Regular cardiac myocyte (primary cell): ENCODE results near the gene CD160. TPM values are rescaled to one million over a fixed set of nuclear protein-coding genes. Genes with fewer than 3 reads are reported as not detected.

ENCODE experiments used
- total RNA-seq: library from RNA; depleted of rRNA; stranded (reverse); fragments of >200 nt; gene quantifications from 2 replicates; pipeline ENCODE4 v1.2.3, GENCODE V29; 2014

The CD160 gene, protein sequence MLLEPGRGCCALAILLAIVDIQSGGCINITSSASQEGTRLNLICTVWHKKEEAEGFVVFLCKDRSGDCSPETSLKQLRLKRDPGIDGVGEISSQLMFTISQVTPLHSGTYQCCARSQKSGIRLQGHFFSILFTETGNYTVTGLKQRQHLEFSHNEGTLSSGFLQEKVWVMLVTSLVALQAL
- total RNA-seq: 0.28 TPM in 1 of 2 replicates, not detected in the other

DNA sequence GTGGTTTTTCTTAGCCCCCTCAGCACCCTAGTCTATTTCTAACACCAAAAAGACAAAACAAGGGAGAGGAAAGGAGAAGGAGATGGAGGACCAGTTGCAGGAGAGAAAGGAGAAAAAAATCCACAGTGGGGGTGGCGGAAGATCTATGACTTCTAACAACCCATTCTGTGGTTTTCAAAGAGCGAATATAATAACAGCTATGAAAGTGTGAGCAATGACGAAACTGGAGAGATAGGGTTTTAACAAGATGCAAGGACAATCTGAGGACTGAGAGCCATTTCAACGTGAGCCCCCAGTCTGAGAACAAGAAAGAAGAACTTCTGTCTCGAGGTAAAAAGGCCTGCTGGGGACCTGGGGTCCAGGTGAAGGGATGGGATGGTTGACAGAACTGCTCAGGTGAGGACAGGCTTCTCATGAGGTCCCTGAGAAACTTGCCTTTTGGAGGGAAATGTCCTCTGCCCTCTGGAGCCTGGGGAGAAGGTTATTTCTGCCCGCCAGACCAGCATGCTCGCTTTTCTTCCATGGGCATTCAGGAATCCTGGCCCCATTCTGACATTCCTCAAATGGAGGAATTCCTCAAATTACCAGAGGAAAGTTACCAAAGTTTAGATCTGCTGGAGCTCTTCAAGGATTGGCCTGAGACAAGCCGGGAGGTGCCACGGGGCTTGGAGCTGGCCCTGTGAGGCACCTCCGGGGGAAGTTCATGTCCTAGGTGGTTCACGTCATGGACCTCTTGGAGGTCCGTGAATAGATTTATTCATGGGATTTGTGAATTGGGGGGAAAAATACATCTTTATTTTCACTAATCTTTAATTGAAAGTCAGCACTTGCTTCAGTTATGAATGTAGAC, at the start of gene CD160:
TSS of gene CD160 (plus strand) at position 270 of the 850 bp plus-strand sequence. CDS start 8,829 bp downstream, outside the sequence.

DNA sequence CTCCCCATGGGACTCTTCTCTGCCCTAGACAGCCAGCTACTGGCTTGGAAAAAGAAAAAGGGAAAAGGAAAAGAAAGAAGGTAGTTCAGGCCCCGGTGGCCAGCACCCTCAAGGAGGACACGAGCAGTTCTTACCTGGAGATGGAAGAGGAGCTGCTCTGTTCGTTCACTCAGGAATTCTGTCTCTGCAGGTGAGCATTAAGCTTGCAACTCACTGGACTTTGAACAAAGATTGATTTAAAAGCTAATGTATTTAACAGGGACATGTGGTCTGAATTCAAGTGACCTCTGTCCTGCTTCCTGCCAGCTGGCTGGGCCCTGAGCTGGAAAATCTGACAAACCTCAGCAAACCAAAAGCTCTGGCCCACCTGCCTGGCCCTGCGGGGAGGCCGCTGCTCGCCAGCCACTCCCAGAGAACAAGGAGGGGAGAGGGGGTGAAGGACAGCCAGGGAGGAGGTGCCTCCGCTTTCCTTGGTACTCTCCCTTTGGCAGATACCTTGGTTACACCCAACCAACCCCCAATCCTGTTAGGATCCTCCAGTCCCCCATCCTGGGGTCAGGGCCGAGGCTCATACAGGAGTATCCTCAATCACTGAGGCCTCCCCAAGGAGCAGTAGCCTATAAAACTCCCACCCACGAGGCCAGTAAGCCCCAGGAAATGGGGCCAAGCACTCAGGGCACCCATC, 12.0 kb upstream of the CD160 start, which contains the start of gene PDZK1:
TSS of gene PDZK1 (minus strand) at position 186 of the 685 bp plus-strand sequence. CDS start 19,347 bp downstream, outside the sequence.

Other genes starting within 250 kb of the CD160 start
- 24.2 and 27.3 TPM in 2 replicates for gene GPR89A, start 111.5 kb upstream of the CD160 start, total RNA-seq
- gene PDZK1, start 12.1 kb upstream of the CD160 start, total RNA-seq: 0.38 and 0.56 TPM in 2 replicates
- 9.6 and 10.1 TPM in 2 replicates for gene RNF115, start 104.6 kb downstream of the CD160 start, total RNA-seq
- 29.3 and 30.3 TPM in 2 replicates for gene POLR3C, start 104.7 kb downstream of the CD160 start, total RNA-seq
- 2.5 and 4.8 TPM in 2 replicates for gene NUDT17, start 126.1 kb downstream of the CD160 start, total RNA-seq
- 4.8 and 7.1 TPM in 2 replicates for gene PIAS3, start 139.6 kb downstream of the CD160 start, total RNA-seq
- gene ANKRD35, start 166.4 kb downstream of the CD160 start, total RNA-seq: 0.85 and 0.96 TPM in 2 replicates
- gene ITGA10, start 190.6 kb downstream of the CD160 start, total RNA-seq: 3.4 and 5.8 TPM in 2 replicates
- 19.9 and 23.7 TPM in 2 replicates for gene PEX11B, start 199.2 kb downstream of the CD160 start, total RNA-seq
- gene RBM8A, start 208.0 kb downstream of the CD160 start, total RNA-seq: 80.6 and 212 TPM in 2 replicates
- gene LIX1L, start 238.5 kb downstream of the CD160 start, total RNA-seq: 15.2 and 23.8 TPM in 2 replicates
- 0.28 and 0.38 TPM in 2 replicates for gene ANKRD34A, start 245.1 kb downstream of the CD160 start, total RNA-seq
- gene POLR3GL, start 245.2 kb downstream of the CD160 start, total RNA-seq: 12.4 and 19.2 TPM in 2 replicates